Stimulated activated CD8-positive, alpha-beta memory T cell treated with anti-CD3 and anti-CD28 coated beads, Interleukin-2, amount 100 ng/mL, for 48 hours (primary cell): ENCODE data around the gene PSMD9.

Experiments used
- DNase-seq, 2 donors: peaks; one replicate each; pipeline ENCODE4 v3.0.0-alpha.2; 2020; ENCODE audit warnings: low read depth in 2 of 2

The PSMD9 gene

GRCh38 chr12:121955258-121956237 lies 67.0 kb downstream of the PSMD9 start:
- no peak for DNase-seq

- DNase-seq = no peak
These were observed 69.4 kb downstream of the PSMD9 start for GRCh38 chr12:121957861-121958515.

GRCh38 chr12:121958541-121959240 lies 70.1 kb downstream of the PSMD9 start:
- DNase-seq = no peak

- no peak for DNase-seq
These were observed 72.0 kb downstream of the PSMD9 start for GRCh38 chr12:121960541-121960940.

- DNase-seq = no peak
These were observed 72.7 kb downstream of the PSMD9 start for GRCh38 chr12:121961195-121961879.

- no peak for DNase-seq
These were observed 74.9 kb downstream of the PSMD9 start for GRCh38 chr12:121963341-121964018.

- DNase-seq = no peak
These were observed 76.4 kb downstream of the PSMD9 start for GRCh38 chr12:121964813-121965643.

GRCh38 chr12:121966959-121967358 lies 78.4 kb downstream of the PSMD9 start:
- DNase-seq = no peak
